H1 (cell line): ENCODE data around the gene ANO9. TPM values are rescaled to one million over a fixed set of nuclear protein-coding genes. Genes with fewer than 3 reads are reported as not detected.

Experiments used
- CTCF ChIA-PET: fragments of 300-600 bp; sonication (Branson Sonifier 250); formaldehyde crosslinking; loops from one replicate; lab custom pipeline; 2021; ENCODE audit not compliant: partially characterized antibody; lab: Charles Lee
- POLR2A ChIA-PET: fragments of 300-600 bp; sonication (Branson Sonifier 250); formaldehyde crosslinking; loops from one replicate; lab custom pipeline; 2021; ENCODE audit warnings: inconsistent platforms; ENCODE audit not compliant: partially characterized antibody; lab: Charles Lee
- DNase-seq, 2 experiments: peaks; one replicate each; pipeline versions ENCODE4 v3.0.0 to v3.0.0-alpha.2; 2010 to 2022; ENCODE audit warnings: low spot score in 2 of 2, low read depth in 1 of 2, mixed read lengths in 1 of 2
- FAIRE-seq: peaks from 2 replicates; lab custom pipeline; 2011; peaks lifted over from hg19 to GRCh38; lab: Jason Lieb, UNC
- H2AFZ ChIP-seq: 2 replicates; pipeline ENCODE4 v1.8.1; 2012; ENCODE audit warnings: low read length, inconsistent platforms
- H2AK5ac ChIP-seq: 2 replicates; pipeline ENCODE4 v1.6.1; 2013; ENCODE audit warnings: low read depth, low read length
- H2BK120ac ChIP-seq: replicated peaks from 2 replicates; pipeline ENCODE3; 2013; ENCODE audit warnings: low read depth, low read length, inconsistent platforms
- H2BK12ac ChIP-seq: 2 replicates; pipeline ENCODE4 v1.6.1; 2013; ENCODE audit warnings: low read depth, low read length
- H2BK15ac ChIP-seq: 2 replicates; pipeline ENCODE4 v1.6.1; 2013; ENCODE audit warnings: low read length
- H2BK20ac ChIP-seq: 2 replicates; pipeline ENCODE4 v1.6.1; 2013; ENCODE audit warnings: low read length
- H2BK5ac ChIP-seq: 2 replicates; pipeline ENCODE4 v1.6.1; 2013; ENCODE audit warnings: low read depth, low read length
- H3K14ac ChIP-seq: 2 replicates; pipeline ENCODE4 v1.6.1; 2013; ENCODE audit warnings: inconsistent platforms; ENCODE audit not compliant: insufficient read length
- H3K18ac ChIP-seq: 2 replicates; pipeline ENCODE4 v1.6.1; 2013; ENCODE audit warnings: low read length; ENCODE audit errors: extremely low read depth
- H3K23ac ChIP-seq: 2 replicates; pipeline ENCODE4 v1.6.1; 2013; ENCODE audit warnings: inconsistent platforms; ENCODE audit not compliant: insufficient read length
- H3K23me2 ChIP-seq: 2 replicates; pipeline ENCODE4 v1.6.1; 2013; ENCODE audit warnings: low read depth, low read length
- H3K27ac ChIP-seq: 2 replicates; pipeline ENCODE4 v1.6.1; 2011; ENCODE audit warnings: low read depth, low read length, inconsistent platforms
- H3K27me3 ChIP-seq, 4 experiments: replicated peaks in 1 of 4; 1 replicate in 1 of 4; 2 replicates in 3 of 4; pipeline versions ENCODE4 v1.6.1 to v1.8.1; 2011 to 2013; ENCODE audit warnings: low read length in 3 of 4, mild to moderate bottlenecking in 3 of 4, inconsistent platforms in 2 of 4, mixed read lengths in 2 of 4, moderate library complexity in 1 of 4; ENCODE audit not compliant: control insufficient read depth in 3 of 4, insufficient read depth in 3 of 4; ENCODE audit errors: extremely low read depth in 1 of 4
- H3K36me3 ChIP-seq, 4 experiments: 2 replicates each; pipeline versions ENCODE4 v1.6.1 to v1.8.1; 2011 to 2013; ENCODE audit warnings: mild to moderate bottlenecking in 4 of 4, low read length in 3 of 4, moderate library complexity in 2 of 4, control low read depth in 1 of 4, inconsistent platforms in 1 of 4; ENCODE audit not compliant: insufficient read depth in 4 of 4, control insufficient read depth in 2 of 4
- H3K4ac ChIP-seq: replicated peaks from 2 replicates; pipeline ENCODE3; 2013; ENCODE audit warnings: low read length, low read depth, mixed read lengths, inconsistent platforms; ENCODE audit not compliant: insufficient read length
- H3K4me1 ChIP-seq, 4 experiments: replicated peaks in 1 of 4; 1 replicate in 1 of 4; 2 replicates in 3 of 4; pipeline versions ENCODE4 v1.6.1 to v1.8.1; 2011 to 2013; ENCODE audit warnings: low read length in 3 of 4, inconsistent platforms in 2 of 4, mixed read lengths in 1 of 4; ENCODE audit not compliant: insufficient read depth in 4 of 4, control insufficient read depth in 3 of 4
- H3K4me2 ChIP-seq, 2 experiments: 2 replicates each; pipeline versions ENCODE4 v1.6.1 to v1.8.1; 2011 to 2013; ENCODE audit warnings: low read depth in 2 of 2, low read length in 2 of 2, control low read depth in 1 of 2, inconsistent platforms in 1 of 2, mild to moderate bottlenecking in 1 of 2; ENCODE audit not compliant: insufficient read depth in 1 of 2
- H3K4me3 ChIP-seq, 4 experiments: fragments of 200-600, 300-600 bp in 1 of 4; sonication (generic), shearing (Covaris generic), sonication (Bioruptor Twin) in 1 of 4; 2 replicates each; pipeline versions ENCODE4 v1.5.1 to v1.8.1; 2011 to 2016; ENCODE audit warnings: low read length in 4 of 4, low read depth in 3 of 4, control low read depth in 2 of 4, inconsistent platforms in 2 of 4, mild to moderate bottlenecking in 2 of 4, mixed read lengths in 1 of 4, moderate library complexity in 1 of 4; ENCODE audit not compliant: insufficient read depth in 2 of 4; ENCODE audit errors: extremely low read depth in 1 of 4
- H3K56ac ChIP-seq: replicated peaks from 2 replicates; pipeline ENCODE3; 2013; ENCODE audit warnings: low read depth, mild to moderate bottlenecking, mixed read lengths, low read length, inconsistent platforms; ENCODE audit not compliant: insufficient read length
- H3K79me1 ChIP-seq: 2 replicates; pipeline ENCODE4 v1.6.1; 2013; ENCODE audit warnings: low read depth, low read length, control low read depth
- H3K79me2 ChIP-seq, 2 experiments: 2 replicates each; pipeline versions ENCODE4 v1.6.1 to v1.8.1; 2012 to 2013; ENCODE audit warnings: low read length in 2 of 2, mild to moderate bottlenecking in 2 of 2, inconsistent platforms in 1 of 2; ENCODE audit not compliant: insufficient read depth in 2 of 2, control insufficient read depth in 1 of 2
- H3K9ac ChIP-seq, 4 experiments: replicated peaks in 1 of 4; 1 replicate in 1 of 4; 2 replicates in 3 of 4; pipeline versions ENCODE4 v1.6.1 to v1.8.1; 2011 to 2013; ENCODE audit warnings: low read depth in 3 of 4, low read length in 3 of 4, control low read depth in 2 of 4, mild to moderate bottlenecking in 2 of 4, moderate library complexity in 2 of 4, inconsistent platforms in 1 of 4; ENCODE audit errors: extremely low read depth in 1 of 4
- H3K9me3 ChIP-seq, 2 experiments: 2 replicates each; pipeline versions ENCODE4 v1.6.1 to v1.8.1; 2012 to 2013; ENCODE audit warnings: mild to moderate bottlenecking in 2 of 2, moderate library complexity in 2 of 2, control low read depth in 1 of 2, inconsistent platforms in 1 of 2, low read depth in 1 of 2, low read length in 1 of 2, mixed read lengths in 1 of 2; ENCODE audit not compliant: insufficient read depth in 2 of 2
- H4K20me1 ChIP-seq, 2 experiments: replicated peaks in 1 of 2; 2 replicates each; pipeline versions ENCODE3 to v1.8.1; 2011 to 2013; ENCODE audit warnings: inconsistent platforms in 2 of 2, low read length in 2 of 2, mild to moderate bottlenecking in 1 of 2; ENCODE audit not compliant: insufficient read depth in 2 of 2, control insufficient read depth in 1 of 2
- H4K5ac ChIP-seq: 2 replicates; pipeline ENCODE4 v1.6.1; 2013; ENCODE audit warnings: low read length, low read depth, mixed read lengths, inconsistent platforms; ENCODE audit not compliant: insufficient read length
- H4K8ac ChIP-seq: 2 replicates; pipeline ENCODE4 v1.8.0; 2013; ENCODE audit warnings: mild to moderate bottlenecking, moderate library complexity, low read length, inconsistent platforms; ENCODE audit not compliant: insufficient read depth; ENCODE audit errors: extremely low read depth
- H4K91ac ChIP-seq: replicated peaks from 2 replicates; pipeline ENCODE3; 2013; ENCODE audit warnings: low read length, mixed read lengths, inconsistent platforms; ENCODE audit not compliant: insufficient read length
- FOSL1 ChIP-seq: IDR thresholded peaks from 2 replicates; pipeline ENCODE4 v1.6.1; 2011; ENCODE audit warnings: mild to moderate bottlenecking, low read depth, low read length, moderate library complexity; ENCODE audit not compliant: insufficient read depth
- HDAC6 ChIP-seq: IDR thresholded peaks from one replicate; pipeline ENCODE4 v1.7.1; 2012; ENCODE audit warnings: low read depth, mild to moderate bottlenecking, inconsistent platforms, low read length, moderate library complexity
- POU5F1 ChIP-seq: IDR thresholded peaks from 2 replicates; pipeline ENCODE4 v1.6.1; 2011; ENCODE audit warnings: low read depth, mild to moderate bottlenecking, low read length, moderate library complexity
- TAF7 ChIP-seq: optimal IDR thresholded peaks from 2 replicates; pipeline ENCODE3; 2011; ENCODE audit warnings: low read depth, mild to moderate bottlenecking, inconsistent platforms, low read length, moderate library complexity, borderline replicate concordance
- WGBS, 2 experiments: shearing (Covaris generic) in 1 of 2; methylation state at CpG; one replicate each; pipeline versions ENCODE4 v1.1.6 to v1.1.7; 2013 to 2015; ENCODE audit warnings: low lambda C conversion rate in 2 of 2, mixed read lengths in 2 of 2, inconsistent platforms in 1 of 2, low coverage in 1 of 2, missing lambda C conversion rate in 1 of 2; ENCODE audit not compliant: insufficient replicate concordance in 2 of 2, insufficient coverage in 1 of 2, insufficient read length in 1 of 2; ENCODE audit errors: extremely low coverage in 1 of 2, missing lambda C conversion rate in 1 of 2; 5-methylcytosine and 5-hydroxymethylcytosine counted together
- polyA plus RNA-seq, 7 experiments: library from polyadenylated mRNA; depleted of rRNA in 3 of 7; stranded (reverse) in 5 of 7; unstranded in 2 of 7; fragments of >200 nt in 5 of 7; fragments of 200-250 nt in 2 of 7; gene quantifications; 1 replicate in 5 of 7; 2 replicates in 1 of 7; 4 replicates in 1 of 7; pipeline versions ENCODE4 v1.2.1 to v1.2.3, GENCODE V29; 2011 to 2013; ENCODE audit warnings: missing spikeins in 2 of 7, mixed read lengths in 2 of 7
- total RNA-seq: library from RNA; stranded (reverse); fragmentation: NEBNext Ultra II Directional; extraction: Animal tissue kit (Norgen Biotek cat#: 25700); gene quantifications from 2 replicates; pipeline ENCODE4 v1.2.1, GENCODE V29; 2021

ANO9 gene
- total and polyA plus RNA-seq, 2 of the 8 experiments (the other 6 are each of a cell fraction or from before 2014, with no cell fraction given), result 20.0 to 20.7 TPM

GRCh38 chr11:488992-489391 is 47.2 kb upstream of the ANO9 start:
- no peak for DNase-seq
- CTCF ChIA-PET, result interaction anchor here (0.9 to 1.3 kb wide), 3 partner anchors 16 to 40 kb away, joined by 3 to 4 read pairs (median 3); no protein-coding TSS in a partner anchor

More at GRCh38 chr11:488992-489391, 47.2 kb upstream of the ANO9 start:
- Histone ChIP-seq H2BK12ac (no peak overlapping the region), H2BK120ac (no peak overlapping the region), H3K27me3 (no peaks in the 10 kb centered on the region), H3K56ac (no peak overlapping the region), H3K4me3 (no peak overlapping the region), H4K5ac (no peak overlapping the region), H3K79me2 (peaks cover 0 to 10% of the 10 kb centered on the region in 2 experiments; a peak in 1 of 4 replicates), H4K8ac (no peak overlapping the region), H2BK5ac (no peak overlapping the region; the same call in 1 of the 2 replicates), H3K36me3 (peaks cover 0 to 15% (median 3%) of the 10 kb centered on the region in 4 experiments; a peak in 4 of 8 replicates), H3K23ac (no peak overlapping the region), H3K4me2 (no peak overlapping the region), H3K9me3 (peaks cover 0 to 10% of the 10 kb centered on the region in 2 experiments; a peak in 1 of 4 replicates), H2BK15ac (no peak overlapping the region), H4K91ac (no peak overlapping the region), H3K9ac (no peak overlapping the region), H2BK20ac (no peak overlapping the region), H4K20me1 (peaks cover 1 to 9% of the 10 kb centered on the region in 2 experiments), H3K23me2 (no peaks in the 10 kb centered on the region), H3K4ac (no peak overlapping the region), H3K27ac (no peak overlapping the region), H3K79me1 (peaks cover 10% of the 10 kb centered on the region), H2AK5ac (no peak overlapping the region), H3K4me1 (no peaks in the 10 kb centered on the region), H3K14ac (no peak overlapping the region), H2AFZ (no peak overlapping the region), H3K18ac (no peak overlapping the region)
- WGBS, 2 experiments, result 94% methylated on average over 14 of the region's 19 CpGs; no CpG with 5 or more reads in 1 of the 2 experiments
- POLR2A ChIA-PET, result interaction anchor here (0.5 to 0.8 kb wide), 5 partner anchors 10 to 199 kb away, joined by 3 read pairs; no protein-coding TSS in a partner anchor
- no peak for TF ChIP-seq FOSL1
- TF ChIP-seq TAF7, result no peak
- TF ChIP-seq HDAC6, result no peak
- TF ChIP-seq POU5F1, result no peak
- no peak for FAIRE-seq
